DOHH2 (cell line): ENCODE results near the gene SHISA5.

Experiments used
- CTCF ChIP-seq: fragments of 200-600 bp; sonication (generic); IDR thresholded peaks from one replicate; pipeline ENCODE4 v1.5.1; 2014; ENCODE audit warnings: antibody characterized with exemption, mild to moderate bottlenecking, low read depth, low read length; ENCODE audit not compliant: poor library complexity, severe bottlenecking
- EZH2phosphoT487 ChIP-seq: fragments of 200-600 bp; sonication (generic); IDR thresholded peaks from 2 replicates; pipeline ENCODE4 v1.6.1; 2017; ENCODE audit warnings: borderline replicate concordance, mild to moderate bottlenecking, antibody characterized with exemption, low read length, moderate library complexity, mixed read lengths

- TF ChIP-seq CTCF (no peak), EZH2phosphoT487 (no peak)
Measured at GRCh38 chr3:48456456-48456855, 47.5 kb downstream of the SHISA5 start.
